GM21576 (cell line): Measurements from ENCODE around the gene MYCBPAP.
"Not testable (repeated sequence)": the region's sequence is repeated elsewhere in the genome, so short reads cannot be mapped to it uniquely, and the experiment has no call there.

Experiments used
- ATAC-seq: cut with Tn5 transposase; IDR thresholded peaks from one replicate; pipeline ENCODE4 v1.9.1; 2021; ENCODE audit warnings: mild to moderate bottlenecking, moderate library complexity; ENCODE audit not compliant: unreplicated experiment

Gene MYCBPAP

DNA sequence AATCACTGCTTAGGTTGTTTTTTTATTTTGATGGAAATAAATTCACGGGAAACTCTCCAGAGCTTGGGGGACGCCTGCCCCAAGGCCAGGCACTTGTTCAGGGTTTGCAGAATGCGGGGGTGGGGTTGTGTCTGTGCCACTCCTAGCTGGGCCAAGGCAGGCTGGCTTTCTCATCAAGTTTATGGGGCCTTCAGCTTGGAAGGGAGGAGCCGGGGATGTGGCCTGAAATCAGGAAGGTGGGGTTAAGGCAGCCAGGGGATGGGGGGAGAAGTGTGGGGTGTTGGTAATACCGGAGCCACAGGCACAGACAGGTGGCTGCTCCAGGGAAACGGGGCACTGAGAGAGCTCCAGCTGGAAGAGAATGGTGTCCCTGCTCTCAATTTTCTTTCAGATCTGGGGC is 37.8 kb upstream of the MYCBPAP start:
- ATAC-seq: no peak

DNA sequence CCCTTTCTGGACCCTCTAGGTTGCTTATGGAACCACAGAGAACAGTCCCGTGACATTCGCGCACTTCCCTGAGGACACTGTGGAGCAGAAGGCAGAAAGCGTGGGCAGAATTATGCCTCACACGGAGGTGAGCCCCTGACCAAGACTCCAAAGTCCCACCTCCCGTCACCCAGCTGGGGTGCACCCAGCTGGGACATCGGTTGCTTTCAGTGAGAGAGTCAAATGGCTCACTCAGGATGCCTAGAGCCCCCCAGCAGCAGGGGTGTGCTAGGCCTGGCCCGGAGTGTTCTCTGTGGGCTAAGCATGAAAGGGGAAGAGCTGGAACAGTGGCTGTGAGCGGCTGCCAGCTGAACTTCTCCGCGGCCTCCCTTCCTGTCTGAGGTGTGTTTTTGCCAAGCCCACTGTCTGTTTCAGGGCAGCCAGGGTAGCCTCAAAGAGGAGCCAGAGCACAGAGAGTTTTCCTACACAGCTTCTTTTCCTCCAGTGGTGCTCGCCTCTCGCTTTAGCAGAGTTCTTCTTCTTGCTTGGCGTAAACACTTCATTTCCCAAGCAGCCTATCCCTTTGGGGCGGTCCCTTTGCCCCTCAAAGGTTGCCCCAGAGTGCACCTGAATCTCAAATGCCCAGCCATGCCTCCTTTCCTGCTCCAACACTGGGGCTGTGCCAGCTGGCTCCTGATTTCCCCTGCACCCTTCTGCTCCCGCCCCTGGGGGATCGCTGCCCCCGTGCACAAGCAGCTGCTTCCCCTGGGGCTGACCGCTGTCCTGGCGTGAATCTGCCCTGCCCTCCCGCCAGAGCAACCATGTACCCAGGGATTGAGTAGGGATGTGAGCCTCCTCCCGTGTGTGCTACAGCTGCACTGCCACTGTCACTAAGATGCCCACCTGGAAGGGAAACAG is 37.0 kb upstream of the MYCBPAP start:
- ATAC-seq: no peak

DNA sequence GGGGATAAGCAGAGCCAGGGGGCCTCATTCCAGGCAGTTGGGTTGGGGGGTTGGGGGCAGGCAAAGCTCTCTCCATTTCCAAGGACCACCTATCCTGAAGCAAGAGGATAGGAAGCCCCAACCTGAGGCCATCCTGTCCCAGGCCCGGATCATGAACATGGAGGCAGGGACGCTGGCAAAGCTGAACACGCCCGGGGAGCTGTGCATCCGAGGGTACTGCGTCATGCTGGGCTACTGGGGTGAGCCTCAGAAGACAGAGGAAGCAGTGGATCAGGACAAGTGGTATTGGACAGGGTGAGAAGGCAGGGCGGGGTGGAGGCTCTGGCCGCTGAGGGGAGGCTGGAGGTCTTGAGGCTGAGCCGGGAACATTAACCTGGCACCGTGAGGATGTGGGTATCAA is 36.0 kb upstream of the MYCBPAP start:
- ATAC-seq: no peak

- not testable (repeated sequence) for ATAC-seq
These were observed 35.5 kb upstream of the MYCBPAP start for GRCh38 chr17:50472761-50473161.

- no peak for ATAC-seq
These were observed 34.3 kb upstream of the MYCBPAP start for GRCh38 chr17:50473901-50474300.

GRCh38 chr17:50474523-50474922 is 33.7 kb upstream of the MYCBPAP start:
- no peak for ATAC-seq

DNA sequence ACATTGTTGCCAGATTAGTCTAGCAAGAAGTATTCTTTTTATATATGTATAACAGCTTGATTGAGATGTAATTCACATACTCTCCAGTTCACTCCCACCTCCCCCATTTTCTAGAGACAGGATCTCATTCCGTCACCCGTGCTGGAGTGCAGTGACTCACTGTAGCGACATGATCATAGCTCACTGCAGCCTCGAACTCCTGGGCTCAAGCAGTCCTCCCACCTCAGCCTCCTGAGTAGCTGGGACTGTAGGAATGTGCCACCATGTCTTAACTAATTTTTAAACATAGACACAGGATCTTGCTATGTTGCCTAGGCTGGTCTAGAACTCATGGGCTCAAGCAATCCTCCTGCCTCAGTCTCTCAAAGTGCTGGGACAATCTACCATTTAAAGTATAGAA is 32.9 kb upstream of the MYCBPAP start:
- ATAC-seq: no peak

DNA sequence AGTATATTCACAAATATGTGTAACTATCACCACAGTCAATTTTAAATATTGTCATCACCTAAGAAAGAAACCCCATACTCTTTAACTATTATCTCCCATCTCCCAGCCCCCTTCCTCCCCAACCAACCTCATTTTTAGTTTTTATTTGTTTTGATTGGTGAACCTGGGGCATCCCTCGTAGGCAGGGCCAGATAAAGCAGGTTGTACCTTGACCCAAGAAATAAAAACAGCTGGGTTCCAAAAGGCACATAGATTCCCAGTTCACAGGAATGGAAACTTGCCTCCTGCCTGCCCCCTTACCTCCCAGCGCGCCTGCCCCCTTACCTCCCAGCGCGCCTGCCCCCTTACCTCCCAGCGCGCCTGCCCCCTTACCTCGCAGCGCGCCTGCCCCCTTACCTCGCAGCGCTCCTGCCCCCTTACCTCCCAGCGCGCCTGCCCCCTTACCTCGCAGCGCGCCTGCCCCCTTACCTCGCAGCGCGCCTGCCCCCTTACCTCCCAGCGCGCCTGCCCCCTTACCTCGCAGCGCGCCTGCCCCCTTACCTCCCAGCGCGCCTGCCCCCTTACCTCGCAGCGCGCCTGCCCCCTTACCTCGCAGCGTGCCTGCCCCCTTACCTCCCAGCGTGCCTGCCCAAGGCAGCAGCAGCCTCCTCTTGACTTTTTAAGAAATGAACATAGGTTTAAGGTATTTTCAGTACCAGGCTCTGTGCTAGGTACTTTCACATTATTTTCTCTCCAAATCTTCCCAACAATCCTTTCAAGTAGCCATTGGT is 32.3 kb upstream of the MYCBPAP start:
- not testable (repeated sequence) for ATAC-seq

- no peak for ATAC-seq
These were observed 31.5 kb upstream of the MYCBPAP start for GRCh38 chr17:50476545-50477315.

- ATAC-seq: no peak
These were observed 30.3 kb upstream of the MYCBPAP start for GRCh38 chr17:50477976-50478375.

GRCh38 chr17:50478391-50479381 is 29.6 kb upstream of the MYCBPAP start, which contains the start of gene RSAD1:
TSS of gene RSAD1 (plus strand) at chr17:50478860. CDS start at chr17:50478885, 25 bp downstream.
- ATAC-seq: peak; percentile 81

DNA sequence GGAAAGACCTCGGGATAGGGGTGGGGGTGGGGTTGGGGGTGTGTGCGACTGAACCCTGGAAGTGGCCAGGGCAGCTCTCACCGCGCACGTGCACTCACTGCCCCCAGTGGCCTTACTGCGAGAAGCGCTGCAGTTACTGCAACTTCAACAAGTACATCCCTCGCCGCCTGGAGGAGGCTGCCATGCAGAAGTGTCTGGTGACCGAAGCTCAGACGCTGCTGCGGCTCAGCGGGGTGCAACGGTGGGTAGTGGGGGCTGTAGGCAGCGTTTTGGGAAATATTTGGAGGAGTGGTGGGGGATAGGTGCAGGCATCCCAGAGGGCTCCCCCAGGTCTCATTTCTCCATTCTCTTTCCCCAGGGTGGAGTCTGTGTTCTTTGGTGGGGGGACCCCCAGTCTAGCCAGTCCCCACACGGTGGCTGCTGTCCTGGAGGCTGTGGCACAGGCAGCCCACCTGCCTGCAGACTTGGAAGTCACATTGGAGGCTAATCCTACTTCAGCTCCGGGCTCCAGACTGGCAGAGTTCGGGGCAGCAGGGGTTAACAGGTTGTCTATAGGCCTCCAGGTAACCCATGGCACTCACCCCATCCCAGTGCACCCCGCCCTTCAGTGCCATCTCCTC is 28.6 kb upstream of the MYCBPAP start:
- ATAC-seq: peak; percentile 41

DNA sequence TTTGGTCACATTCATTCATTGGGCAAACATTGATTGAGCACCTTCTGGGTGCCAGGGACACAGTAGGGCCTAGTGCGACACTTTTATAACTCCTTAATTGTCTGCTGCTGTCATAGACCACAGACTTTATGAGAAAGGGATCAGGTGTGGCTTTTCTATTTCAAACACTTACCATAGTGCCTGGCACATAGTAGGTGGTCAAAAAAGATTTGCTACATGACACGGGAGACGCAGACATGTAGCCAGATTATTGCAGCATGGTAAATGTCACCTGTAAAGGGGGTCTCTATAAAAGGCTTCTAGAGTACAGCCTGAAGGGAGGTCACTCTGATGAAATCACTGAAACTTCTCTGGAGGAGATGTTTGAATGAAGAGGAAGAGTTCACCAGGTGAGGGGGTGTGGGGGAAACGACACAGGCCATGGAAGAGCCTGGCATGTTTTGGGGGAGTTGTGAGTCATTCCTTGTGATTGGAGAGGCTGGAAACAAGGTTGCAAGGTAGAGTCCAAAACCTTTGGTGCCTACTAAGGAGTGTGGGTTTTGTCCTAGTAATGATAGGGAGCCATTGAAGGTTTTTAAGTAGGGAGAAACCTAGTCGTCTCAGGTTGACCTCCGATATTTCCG is 28.0 kb upstream of the MYCBPAP start:
- no peak for ATAC-seq

GRCh38 chr17:50480854-50481490 is 27.3 kb upstream of the MYCBPAP start:
- ATAC-seq: no peak

DNA sequence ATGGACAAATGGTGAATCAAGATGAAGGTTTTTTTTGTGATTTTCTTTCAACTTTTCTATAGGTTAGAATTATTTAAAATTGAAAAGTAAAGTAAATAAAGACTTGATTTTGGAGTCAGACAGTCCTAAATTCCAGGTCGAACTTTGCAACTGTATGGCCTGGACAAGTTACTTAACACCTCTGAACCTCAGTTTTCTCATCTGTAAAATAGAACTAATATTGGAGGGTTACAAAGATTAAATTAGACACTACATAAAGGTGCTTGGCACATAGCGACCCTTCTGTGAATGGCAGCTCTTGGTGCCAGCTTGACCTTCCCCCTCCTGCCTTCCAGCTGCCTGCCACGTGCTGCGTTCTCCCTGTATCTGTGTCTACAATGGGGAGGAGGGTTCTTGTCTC is 26.6 kb upstream of the MYCBPAP start:
- ATAC-seq: no peak

GRCh38 chr17:50482110-50482509 is 26.1 kb upstream of the MYCBPAP start:
- ATAC-seq: no peak

DNA sequence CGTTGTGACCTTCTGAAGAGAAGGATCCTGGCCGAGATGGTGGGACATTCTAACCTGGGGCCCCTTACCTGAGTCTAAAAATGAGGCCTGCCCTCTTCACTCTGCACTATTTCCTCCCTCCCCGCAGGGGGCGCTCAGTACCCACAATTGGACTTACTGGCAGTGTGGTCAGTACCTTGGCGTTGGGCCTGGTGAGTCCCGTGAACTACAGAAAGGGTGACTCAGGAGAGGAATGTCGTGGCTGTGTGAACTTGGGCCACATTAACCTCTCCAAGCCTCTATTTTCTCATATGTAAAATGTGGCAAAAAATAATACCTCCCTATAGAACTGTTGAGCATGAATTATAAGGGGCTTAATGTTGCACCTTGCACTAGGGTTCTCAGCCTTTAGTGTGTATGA is 25.7 kb upstream of the MYCBPAP start:
- ATAC-seq: no peak

DNA sequence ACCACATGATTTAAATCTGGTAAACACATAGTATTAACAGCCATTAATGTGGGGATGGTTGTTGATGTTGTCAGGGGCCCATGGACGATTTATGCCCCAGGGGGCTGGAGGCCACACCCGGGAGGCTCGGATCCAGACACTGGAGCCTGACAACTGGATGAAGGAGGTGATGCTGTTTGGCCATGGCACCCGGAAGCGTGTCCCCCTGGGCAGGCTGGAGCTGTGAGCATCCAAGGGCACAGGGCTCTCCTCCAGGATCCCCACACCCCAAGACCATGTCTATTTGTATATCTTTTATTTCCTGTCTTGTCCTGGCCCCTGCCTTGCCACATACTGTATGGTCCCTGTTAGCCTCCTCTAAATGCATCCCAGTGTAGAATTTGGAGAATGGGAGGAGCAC is 25.0 kb upstream of the MYCBPAP start:
- no peak for ATAC-seq
